Measurements from ENCODE around the gene KRT82.

The KRT82 gene

DNA sequence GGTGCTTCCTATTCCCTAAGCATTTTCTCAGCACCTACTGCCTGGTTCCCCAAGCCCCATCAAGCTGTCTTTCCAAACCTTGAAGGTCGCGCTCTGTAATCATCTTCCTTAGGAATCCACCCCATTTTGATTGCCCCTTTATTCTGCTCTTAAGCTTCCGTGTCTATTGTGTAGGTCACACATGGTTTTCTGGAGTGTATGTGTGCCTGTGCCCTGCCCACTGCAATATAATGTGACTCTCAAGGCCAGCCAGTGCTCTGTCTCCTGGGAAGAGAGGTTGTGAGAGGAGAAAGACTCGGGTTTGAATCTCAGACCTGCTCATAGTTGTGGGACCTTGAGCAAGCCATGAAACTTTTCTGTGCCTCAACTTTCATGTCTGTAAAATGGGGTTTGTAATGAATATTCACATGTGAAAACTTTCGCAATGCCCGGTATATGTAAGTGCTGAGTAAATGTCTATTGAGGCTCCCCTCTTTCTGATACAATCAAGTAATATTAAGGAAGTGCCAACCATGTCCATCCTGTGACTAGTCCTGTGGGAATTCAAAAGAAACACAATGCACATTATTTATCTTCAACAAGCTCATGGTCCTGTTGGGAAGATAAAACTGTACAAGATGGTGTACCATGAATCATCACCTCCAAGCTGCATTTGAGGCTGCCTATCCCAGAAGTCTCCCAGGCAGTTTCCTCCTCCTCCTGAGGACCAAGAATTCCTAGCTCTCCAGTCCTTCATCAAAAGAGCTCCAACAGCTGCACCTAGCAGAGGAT lies 28.8 kb upstream of the KRT82 start:
- H3K4me3 ChIP-seq (ENCODE audit: low read depth, low read length) = no peak overlapping the region
- TF ChIP-seq, protein P1, sequence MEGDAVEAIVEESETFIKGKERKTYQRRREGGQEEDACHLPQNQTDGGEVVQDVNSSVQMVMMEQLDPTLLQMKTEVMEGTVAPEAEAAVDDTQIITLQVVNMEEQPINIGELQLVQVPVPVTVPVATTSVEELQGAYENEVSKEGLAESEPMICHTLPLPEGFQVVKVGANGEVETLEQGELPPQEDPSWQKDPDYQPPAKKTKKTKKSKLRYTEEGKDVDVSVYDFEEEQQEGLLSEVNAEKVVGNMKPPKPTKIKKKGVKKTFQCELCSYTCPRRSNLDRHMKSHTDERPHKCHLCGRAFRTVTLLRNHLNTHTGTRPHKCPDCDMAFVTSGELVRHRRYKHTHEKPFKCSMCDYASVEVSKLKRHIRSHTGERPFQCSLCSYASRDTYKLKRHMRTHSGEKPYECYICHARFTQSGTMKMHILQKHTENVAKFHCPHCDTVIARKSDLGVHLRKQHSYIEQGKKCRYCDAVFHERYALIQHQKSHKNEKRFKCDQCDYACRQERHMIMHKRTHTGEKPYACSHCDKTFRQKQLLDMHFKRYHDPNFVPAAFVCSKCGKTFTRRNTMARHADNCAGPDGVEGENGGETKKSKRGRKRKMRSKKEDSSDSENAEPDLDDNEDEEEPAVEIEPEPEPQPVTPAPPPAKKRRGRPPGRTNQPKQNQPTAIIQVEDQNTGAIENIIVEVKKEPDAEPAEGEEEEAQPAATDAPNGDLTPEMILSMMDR (IDR thresholded peaks at IDR 0.05; ENCODE audit: low read depth, low read length) = no peak

DNA sequence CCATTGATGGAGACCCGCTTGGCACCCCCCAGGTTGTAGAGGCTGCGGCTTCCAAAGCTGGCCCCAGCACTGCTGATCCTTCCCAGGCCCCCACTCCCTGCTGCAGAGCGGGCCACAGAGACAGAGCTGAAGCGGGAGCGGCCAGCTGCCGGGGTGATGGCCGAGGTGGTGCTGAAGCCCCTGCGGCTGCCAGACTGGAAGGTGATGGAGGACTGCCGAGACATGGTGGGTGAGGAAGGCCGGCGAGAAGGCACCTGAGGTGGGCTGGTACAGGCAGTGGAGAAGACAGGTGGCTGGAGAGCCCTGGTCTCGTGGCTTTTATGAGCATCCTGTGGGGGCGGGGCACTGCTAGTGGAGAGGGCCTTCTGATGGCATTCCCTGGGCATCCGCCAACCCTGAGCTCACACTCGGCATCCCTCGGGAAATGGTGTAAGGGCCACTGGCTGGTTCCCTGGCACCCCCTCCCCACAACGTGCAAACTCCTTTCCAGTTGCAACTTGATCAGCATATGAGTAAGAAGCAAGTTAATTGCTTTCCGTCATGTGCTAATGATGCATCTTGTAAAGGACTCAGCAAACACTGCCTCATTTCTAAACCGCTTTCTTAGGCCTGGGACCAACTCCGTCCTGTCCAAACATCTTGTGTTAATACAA lies 28.1 kb upstream of the KRT82 start, which contains the start of gene KRT75:
Gene KRT75 (minus strand): TSS at position 291 of the 653 bp plus-strand sequence. CDS start 67 bp downstream, at position 224.
- H3K4me3 ChIP-seq (ENCODE audit: low read depth, low read length) = no peak within 1 kb of the TSS
- TF ChIP-seq, protein P1 (IDR thresholded peaks at IDR 0.05; ENCODE audit: low read depth, low read length) = no peak

DNA sequence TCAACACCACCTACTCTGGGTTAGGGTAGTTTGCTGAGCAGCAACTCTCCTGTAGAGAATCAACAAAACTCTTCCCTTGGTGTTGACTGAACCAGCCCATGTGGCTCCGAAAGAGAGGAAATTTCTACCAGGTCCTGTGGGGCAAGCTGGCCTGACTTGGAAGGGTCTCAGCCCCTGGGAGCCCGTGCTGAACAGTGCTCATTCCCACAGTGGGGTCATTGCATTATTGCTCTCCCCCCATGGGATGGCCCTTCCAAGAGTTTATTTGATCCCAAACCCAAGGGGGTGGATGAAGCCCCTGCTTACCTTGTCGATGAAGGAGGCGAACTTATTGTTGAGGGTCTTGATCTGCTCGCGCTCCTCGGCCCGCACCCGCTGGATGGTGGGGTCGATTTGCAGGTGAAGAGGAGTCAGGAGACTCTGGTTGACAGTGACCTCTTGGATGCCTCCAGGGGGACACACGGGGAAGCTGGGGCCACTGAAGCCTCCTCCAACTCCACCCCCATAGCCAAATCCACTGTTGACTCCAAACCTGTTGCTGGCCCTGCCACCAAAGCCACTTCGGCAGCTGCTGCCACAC lies 27.5 kb upstream of the KRT82 start:
- no peak overlapping the region for H3K4me3 ChIP-seq (ENCODE audit: low read depth, low read length)
- TF ChIP-seq, protein P1 (IDR thresholded peaks at IDR 0.05; ENCODE audit: low read depth, low read length) = no peak

DNA sequence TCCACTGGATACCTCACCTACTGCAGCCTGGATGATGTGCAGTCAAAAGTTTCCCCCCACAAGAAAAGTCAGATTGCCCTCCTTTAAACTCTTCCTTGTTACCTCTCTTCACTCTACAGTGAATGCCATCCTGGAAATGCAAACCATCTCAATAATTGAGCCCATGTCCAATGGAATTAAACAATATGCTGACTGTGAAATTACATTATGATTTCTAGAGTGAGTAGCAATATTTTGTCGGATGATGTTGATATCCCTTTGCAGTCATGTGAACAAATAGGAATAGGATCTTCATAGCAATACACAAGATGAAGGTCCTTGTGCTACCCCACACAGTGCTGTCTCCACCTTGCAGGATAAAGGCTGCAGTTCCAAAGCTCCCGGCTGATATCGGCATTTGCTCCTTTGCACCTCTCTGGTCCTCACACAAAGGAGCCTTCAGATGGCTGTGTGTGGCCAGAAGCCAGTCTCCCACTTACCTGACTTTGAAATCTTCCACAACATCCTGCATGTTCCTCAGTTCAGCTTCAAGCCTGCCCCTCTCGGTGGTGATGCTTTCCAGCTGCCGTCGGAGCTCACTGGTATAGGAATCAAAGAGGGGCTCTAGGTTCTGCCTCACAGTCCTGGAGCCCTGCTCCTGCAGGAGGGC lies 26.5 kb upstream of the KRT82 start:
- no peak overlapping the region for H3K4me3 ChIP-seq (ENCODE audit: low read depth, low read length)
- TF ChIP-seq, protein P1 (IDR thresholded peaks at IDR 0.05; ENCODE audit: low read depth, low read length) = no peak

DNA sequence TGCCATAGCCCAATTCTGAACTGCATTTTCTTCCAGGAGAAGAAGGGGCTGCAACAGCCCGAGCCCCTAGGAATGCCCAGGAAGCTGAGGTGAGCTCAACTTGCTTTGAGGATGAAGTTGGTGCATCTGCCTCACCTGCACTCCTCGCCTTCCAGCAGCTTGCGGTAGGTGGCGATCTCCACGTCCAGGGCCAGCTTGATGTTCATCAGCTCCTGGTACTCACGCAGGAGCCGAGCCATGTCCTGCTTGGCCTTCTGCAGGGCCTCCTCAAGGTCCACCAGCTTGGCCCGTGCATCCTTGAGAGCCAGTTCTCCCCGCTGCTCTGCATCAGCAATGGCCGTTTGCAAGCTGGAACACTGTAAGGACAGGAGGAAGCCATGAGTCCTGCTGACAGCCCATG lies 22.0 kb upstream of the KRT82 start:
- H3K4me3 ChIP-seq (ENCODE audit: low read depth, low read length) = no peak overlapping the region
- TF ChIP-seq, protein P1 (IDR thresholded peaks at IDR 0.05; ENCODE audit: low read depth, low read length) = no peak

DNA sequence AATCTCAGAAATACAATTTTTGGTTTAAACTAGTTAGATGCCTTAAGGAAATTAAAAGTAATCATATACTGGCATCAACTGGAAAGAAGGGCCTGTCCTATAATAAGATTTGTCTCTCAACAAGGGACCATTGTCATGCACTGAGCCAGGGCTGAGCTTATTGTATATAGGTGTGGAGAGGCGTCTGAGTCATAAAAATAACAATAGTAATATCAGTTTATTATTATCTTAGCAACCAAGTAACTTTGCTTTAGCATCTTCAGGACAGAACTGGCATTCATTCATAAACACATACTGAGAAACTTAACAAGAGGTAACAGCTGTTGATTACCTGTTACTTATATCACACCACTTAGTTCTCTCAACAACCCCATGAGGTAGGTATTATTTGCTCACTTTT lies 20.9 kb upstream of the KRT82 start:
- TF ChIP-seq, protein P1 (IDR thresholded peaks at IDR 0.05; ENCODE audit: low read depth, low read length) = no peak
- no peak overlapping the region for H3K4me3 ChIP-seq (ENCODE audit: low read depth, low read length)

Data from WI38 (cell line).